Measurements from ENCODE around the gene SMIM27. TPM values are rescaled to one million over a fixed set of nuclear protein-coding genes. Genes with fewer than 3 reads are reported as not detected.

The SMIM27 gene
- 1 to 10 TPM; 3.9 to 8.1 (median 6.8) TPM for total RNA-seq

- peak; percentile 93 to 94 for DNase-seq (ENCODE audit: low spot score in 2 of 2)
- no peaks in the 10 kb centered on the region for H3K27me3 ChIP-seq
- WGBS = under 1% methylated on average over 46 of the region's 46 CpGs
- peak within 1 kb of the TSS; percentile 74 for H3K4me3 ChIP-seq
- no peaks in the 10 kb centered on the region for H3K9me3 ChIP-seq
- TF ChIP-seq POLR2A (IDR thresholded peaks at IDR 0.05) = peak in 1 of 2 donors; percentile 66
- no peak for TF ChIP-seq EP300 (IDR thresholded peaks at IDR 0.05)
- TF ChIP-seq, protein P1, sequence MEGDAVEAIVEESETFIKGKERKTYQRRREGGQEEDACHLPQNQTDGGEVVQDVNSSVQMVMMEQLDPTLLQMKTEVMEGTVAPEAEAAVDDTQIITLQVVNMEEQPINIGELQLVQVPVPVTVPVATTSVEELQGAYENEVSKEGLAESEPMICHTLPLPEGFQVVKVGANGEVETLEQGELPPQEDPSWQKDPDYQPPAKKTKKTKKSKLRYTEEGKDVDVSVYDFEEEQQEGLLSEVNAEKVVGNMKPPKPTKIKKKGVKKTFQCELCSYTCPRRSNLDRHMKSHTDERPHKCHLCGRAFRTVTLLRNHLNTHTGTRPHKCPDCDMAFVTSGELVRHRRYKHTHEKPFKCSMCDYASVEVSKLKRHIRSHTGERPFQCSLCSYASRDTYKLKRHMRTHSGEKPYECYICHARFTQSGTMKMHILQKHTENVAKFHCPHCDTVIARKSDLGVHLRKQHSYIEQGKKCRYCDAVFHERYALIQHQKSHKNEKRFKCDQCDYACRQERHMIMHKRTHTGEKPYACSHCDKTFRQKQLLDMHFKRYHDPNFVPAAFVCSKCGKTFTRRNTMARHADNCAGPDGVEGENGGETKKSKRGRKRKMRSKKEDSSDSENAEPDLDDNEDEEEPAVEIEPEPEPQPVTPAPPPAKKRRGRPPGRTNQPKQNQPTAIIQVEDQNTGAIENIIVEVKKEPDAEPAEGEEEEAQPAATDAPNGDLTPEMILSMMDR (IDR thresholded peaks at IDR 0.05) = no peak
- TF ChIP-seq POLR2AphosphoS5 (IDR thresholded peaks at IDR 0.05) = peak in 2 of 3 donors; percentile 37 to 59
- peak within 1 kb of the TSS; percentile 93 for H3K27ac ChIP-seq
- H3K36me3 ChIP-seq = no peaks in the 10 kb centered on the region
- H3K4me1 ChIP-seq = peaks cover 26% of the 10 kb centered on the region
Measured at GRCh38 chr9:32552172-32552872, at the start of gene SMIM27, which contains the start of gene TOPORS. Gene SMIM27 (plus strand): TSS chr9:32552327. CDS start chr9:32552435, 108 bp downstream. Gene TOPORS (minus strand): TSS chr9:32552586. CDS start chr9:32552436, 150 bp downstream.

DNA sequence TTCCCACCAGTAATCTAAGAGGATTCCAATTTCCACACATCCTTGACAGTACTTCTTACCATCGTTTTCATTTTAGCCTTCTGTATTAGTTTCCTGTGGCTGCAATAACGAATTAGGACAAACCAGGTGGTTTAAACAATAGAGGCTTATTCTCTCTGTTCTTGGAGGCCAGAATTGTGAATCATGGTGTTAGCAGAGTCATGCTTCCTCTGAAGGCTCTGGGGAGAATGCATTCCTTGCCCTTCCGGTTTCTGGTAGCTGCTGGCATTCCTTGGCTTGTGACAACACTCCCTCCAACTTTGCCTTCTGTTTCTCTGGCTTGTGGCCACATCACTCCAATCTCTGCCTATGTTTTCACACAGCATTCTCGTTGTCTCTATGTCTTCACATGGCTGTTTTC lies 49.7 kb upstream of the SMIM27 start:
- Histone ChIP-seq H3K4me1 (no peaks in the 10 kb centered on the region), H3K36me3 (peaks cover 19% of the 10 kb centered on the region), H3K4me3 (no peak overlapping the region), H3K27me3 (no peaks in the 10 kb centered on the region), H3K27ac (no peak overlapping the region), H3K9me3 (no peaks in the 10 kb centered on the region)
- WGBS = 78% methylated on average over 4 of the region's 4 CpGs
- TF ChIP-seq POLR2A (IDR thresholded peaks at IDR 0.05) (no peak), POLR2AphosphoS5 (IDR thresholded peaks at IDR 0.05) (no peak), EP300 (IDR thresholded peaks at IDR 0.05) (no peak)
- TF ChIP-seq, protein P1 (IDR thresholded peaks at IDR 0.05) = no peak
- DNase-seq (ENCODE audit: low spot score in 2 of 2) = no peak

GRCh38 chr9:32503008-32503407 lies 49.1 kb upstream of the SMIM27 start:
- Histone ChIP-seq H3K36me3 (peaks cover 16% of the 10 kb centered on the region), H3K27me3 (no peaks in the 10 kb centered on the region), H3K4me1 (no peaks in the 10 kb centered on the region), H3K4me3 (no peak overlapping the region), H3K9me3 (no peaks in the 10 kb centered on the region), H3K27ac (no peak overlapping the region)
- no peak for DNase-seq (ENCODE audit: low spot score in 2 of 2)
- 81% methylated on average over 3 of the region's 3 CpGs for WGBS
- TF ChIP-seq POLR2AphosphoS5 (IDR thresholded peaks at IDR 0.05) (no peak), EP300 (IDR thresholded peaks at IDR 0.05) (no peak), POLR2A (IDR thresholded peaks at IDR 0.05) (no peak)
- TF ChIP-seq, protein P1 (IDR thresholded peaks at IDR 0.05) = no peak

- TF ChIP-seq POLR2A (IDR thresholded peaks at IDR 0.05) = no peak
- TF ChIP-seq POLR2AphosphoS5 (IDR thresholded peaks at IDR 0.05) = no peak
- WGBS = no CpG with 5 or more reads among the region's 1 CpG
- DNase-seq (ENCODE audit: low spot score in 2 of 2) = no peak
- Histone ChIP-seq H3K27ac (no peak overlapping the region), H3K27me3 (no peaks in the 10 kb centered on the region), H3K4me1 (no peaks in the 10 kb centered on the region), H3K36me3 (no peaks in the 10 kb centered on the region), H3K9me3 (no peaks in the 10 kb centered on the region), H3K4me3 (no peak overlapping the region)
Measured at GRCh38 chr9:32508728-32509127, 43.4 kb upstream of the SMIM27 start.

- Histone ChIP-seq H3K4me3 (no peak overlapping the region), H3K9me3 (no peaks in the 10 kb centered on the region), H3K36me3 (no peaks in the 10 kb centered on the region), H3K27ac (no peak overlapping the region), H3K27me3 (no peaks in the 10 kb centered on the region), H3K4me1 (no peaks in the 10 kb centered on the region)
- no peak for DNase-seq (ENCODE audit: low spot score in 2 of 2)
- no peak for TF ChIP-seq POLR2AphosphoS5 (IDR thresholded peaks at IDR 0.05)
- no peak for TF ChIP-seq EP300 (IDR thresholded peaks at IDR 0.05)
- no peak for TF ChIP-seq POLR2A (IDR thresholded peaks at IDR 0.05)
- TF ChIP-seq, protein P1 (IDR thresholded peaks at IDR 0.05) = no peak
Measured at GRCh38 chr9:32516241-32516640, 35.9 kb upstream of the SMIM27 start.
